HG03280 (cell line): ENCODE data around the gene NEO1.

Experiments used
- ATAC-seq: cut with Tn5 transposase; IDR thresholded peaks from one replicate; pipeline ENCODE4 v1.9.1; 2021; ENCODE audit warnings: mild to moderate bottlenecking, moderate library complexity; ENCODE audit not compliant: unreplicated experiment

The NEO1 gene

DNA sequence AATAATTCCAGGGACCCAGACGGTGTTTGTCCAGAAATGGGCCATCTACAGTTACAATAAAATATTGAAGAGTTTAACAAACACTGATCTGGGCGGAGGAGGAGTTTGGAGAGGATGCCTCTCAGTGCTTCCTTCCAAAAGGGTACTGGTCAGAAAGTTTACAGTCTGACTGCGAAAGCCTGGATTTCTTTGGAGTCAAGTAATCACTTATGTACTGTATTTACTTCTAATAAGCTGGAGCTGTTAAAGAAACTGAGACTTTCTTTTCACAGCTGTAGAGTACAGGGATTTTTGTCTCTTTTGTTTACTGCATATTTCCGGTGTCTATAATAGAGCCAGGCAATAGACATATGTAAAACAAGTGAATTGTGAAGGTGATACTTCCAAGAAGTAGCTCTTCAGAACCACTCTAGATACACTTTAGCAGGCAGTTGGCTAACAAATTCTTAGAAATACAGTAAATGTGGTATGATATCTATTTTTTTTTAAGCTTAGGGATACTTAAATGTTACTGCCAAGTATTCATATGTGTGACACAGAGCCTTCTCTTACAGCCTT, 22.1 kb upstream of the NEO1 start:
- no peak for ATAC-seq

- ATAC-seq, result no peak
Measured at GRCh38 chr15:73031648-73032047, 20.6 kb upstream of the NEO1 start.

DNA sequence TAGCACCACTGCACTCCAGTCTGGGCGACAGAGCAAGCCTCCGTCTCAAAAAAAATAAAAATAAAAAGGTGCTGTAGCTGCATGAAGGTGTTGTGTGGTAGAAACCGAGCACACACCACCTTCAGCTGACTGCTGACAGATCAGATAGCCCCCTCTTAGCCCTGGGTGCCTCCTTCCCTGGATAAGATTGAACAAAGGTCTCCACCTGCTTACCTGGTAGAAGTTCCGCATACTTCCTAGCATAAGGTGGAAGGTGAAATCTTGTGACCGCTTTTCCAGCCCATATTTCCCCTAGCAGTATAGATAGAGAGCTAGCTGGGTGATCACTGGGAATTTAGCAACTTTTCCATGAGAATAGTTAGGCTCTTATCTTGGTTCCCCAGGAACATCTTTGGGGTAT, 18.7 kb upstream of the NEO1 start:
- ATAC-seq, result no peak

- no peak for ATAC-seq
Measured at GRCh38 chr15:73034221-73034620, 18.0 kb upstream of the NEO1 start.

GRCh38 chr15:73035221-73035620, 17.0 kb upstream of the NEO1 start:
- no peak for ATAC-seq

DNA sequence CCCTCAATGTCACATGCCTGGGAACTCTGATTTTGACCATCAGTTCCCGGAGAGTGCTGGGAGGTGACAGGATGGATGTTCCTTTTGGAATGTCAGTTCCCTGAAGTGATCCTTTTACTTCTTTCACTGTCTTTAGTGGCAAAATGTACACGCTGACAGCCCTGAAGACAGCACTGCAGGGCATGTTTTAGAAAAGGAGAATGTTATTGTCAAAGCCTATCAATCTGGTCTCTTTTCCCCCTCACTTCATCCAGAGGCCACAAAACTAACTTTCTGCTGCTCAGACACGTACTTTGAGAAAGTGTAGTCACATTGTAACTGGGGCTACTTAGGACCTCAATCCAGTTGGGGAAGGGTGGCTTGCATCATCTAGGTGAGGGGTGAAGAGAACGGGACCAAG, 14.0 kb upstream of the NEO1 start:
- no peak for ATAC-seq

DNA sequence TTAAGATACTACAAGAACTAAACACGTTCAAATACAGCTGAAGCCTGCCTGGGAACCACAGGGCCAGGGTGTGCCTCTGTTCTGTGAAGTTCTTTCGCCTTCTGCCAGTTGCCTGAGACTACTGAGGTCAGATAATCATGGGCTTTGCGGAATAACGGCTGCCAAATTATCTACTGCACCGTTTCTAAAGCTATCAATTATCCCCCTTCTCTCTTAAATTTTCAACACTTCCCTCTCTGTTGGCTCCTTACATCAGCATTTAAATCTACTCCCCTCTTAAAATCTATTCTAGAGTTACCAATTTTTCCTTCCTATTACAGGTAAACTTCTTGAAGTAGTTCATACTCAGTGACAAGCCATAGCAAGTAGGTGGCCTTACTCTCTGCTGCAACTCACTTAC, 6.2 kb upstream of the NEO1 start:
- no peak for ATAC-seq

DNA sequence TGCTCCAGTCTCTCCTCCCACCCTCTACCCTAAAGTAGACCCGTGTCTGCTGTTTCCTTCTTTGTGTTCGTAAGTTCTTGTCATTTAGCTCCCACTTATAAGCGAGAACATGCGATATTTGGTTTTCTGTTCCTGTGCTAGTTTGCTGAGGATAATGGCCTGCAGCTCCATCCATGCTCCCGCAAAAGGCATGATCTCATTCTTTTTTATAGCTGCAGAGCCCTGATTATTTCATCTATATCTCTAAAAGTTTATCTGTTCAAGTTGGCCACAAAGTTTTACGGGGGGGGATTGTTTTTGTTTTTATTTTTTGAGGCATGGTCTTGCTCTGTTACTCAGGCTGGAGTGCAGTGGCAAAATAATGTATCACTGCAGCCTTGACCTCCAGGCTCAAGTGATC, 4.4 kb upstream of the NEO1 start:
- no peak for ATAC-seq

- ATAC-seq, result no peak
Measured at GRCh38 chr15:73048624-73049295, 3.5 kb upstream of the NEO1 start.

GRCh38 chr15:73049564-73050215, 2.6 kb upstream of the NEO1 start:
- no peak for ATAC-seq

- no peak for ATAC-seq
Measured at GRCh38 chr15:73050561-73051295, 1.5 kb upstream of the NEO1 start.

GRCh38 chr15:73051391-73051806, 864 bp upstream of the NEO1 start:
- no peak for ATAC-seq

- ATAC-seq, result peak; percentile 47
Measured at GRCh38 chr15:73052653-73053397, 562 bp downstream of the NEO1 start.

- ATAC-seq, result no peak
Measured at GRCh38 chr15:73053398-73053723, 1.1 kb downstream of the NEO1 start.

DNA sequence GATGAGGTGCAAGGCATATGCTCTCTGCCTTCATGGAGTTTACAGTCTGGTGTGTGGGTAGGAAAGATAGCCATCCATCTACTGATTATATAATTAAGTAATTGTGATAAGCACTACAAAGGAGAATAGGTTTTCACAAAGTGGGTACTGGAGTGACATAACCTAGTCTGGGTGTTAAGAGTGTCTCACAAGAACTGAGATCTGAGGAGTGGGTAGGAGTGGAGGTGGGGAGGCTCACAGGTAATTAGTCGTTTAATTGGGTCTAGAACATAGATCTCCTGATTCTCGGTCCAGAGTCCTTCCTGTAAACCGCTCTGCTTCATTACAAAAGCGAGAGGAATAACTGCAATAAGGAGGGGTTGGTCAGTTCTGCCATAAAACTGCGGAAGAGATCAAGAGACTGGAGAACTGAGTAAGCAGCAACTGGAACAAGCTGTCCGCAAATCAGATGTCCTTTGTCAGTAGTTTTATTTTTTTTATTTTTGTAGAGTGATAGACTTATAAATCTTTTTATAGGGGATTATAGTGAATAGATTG, 2.2 kb downstream of the NEO1 start:
- no peak for ATAC-seq

- ATAC-seq, result no peak
Measured at GRCh38 chr15:73056460-73056859, 4.2 kb downstream of the NEO1 start.

- no peak for ATAC-seq
Measured at GRCh38 chr15:73058437-73058836, 6.2 kb downstream of the NEO1 start.

DNA sequence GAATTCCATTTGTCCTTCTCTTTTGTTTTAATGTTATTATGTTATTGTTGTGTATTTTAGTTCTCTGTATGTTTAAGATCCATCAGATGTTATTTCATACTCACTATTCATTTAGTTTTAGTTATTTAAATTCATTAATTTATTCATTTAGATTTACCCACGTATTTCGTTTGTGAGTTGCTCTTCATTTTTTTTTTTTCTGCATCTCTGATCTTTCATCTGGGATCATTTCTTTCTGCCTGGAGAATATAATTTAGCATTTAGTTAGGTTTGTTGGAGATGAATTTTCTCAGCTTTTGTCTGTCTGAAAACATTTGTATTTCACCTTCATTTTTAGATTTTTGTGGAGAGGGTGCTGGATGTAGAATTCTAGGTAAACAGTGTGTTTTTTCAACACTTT, 12.9 kb downstream of the NEO1 start:
- no peak for ATAC-seq

DNA sequence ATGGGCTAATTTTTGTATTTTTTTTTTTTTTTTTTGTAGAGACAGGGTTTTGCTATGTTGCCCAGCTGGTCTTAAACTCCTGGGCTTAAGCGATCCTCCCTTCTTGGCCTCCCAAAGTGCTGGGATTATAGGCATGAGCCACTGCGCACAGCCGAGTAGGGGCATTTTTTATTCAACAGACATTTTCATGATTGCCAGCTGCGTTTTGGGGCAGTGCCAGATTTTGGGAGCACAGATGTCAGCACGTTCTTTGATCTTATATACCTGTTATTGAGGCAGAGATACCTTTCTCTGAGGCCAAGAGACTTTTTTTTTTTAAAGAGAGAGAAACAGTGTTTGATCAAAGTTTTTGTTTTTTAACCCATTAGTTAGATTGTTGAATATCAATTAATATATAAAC, 16.8 kb downstream of the NEO1 start:
- ATAC-seq, result no peak

DNA sequence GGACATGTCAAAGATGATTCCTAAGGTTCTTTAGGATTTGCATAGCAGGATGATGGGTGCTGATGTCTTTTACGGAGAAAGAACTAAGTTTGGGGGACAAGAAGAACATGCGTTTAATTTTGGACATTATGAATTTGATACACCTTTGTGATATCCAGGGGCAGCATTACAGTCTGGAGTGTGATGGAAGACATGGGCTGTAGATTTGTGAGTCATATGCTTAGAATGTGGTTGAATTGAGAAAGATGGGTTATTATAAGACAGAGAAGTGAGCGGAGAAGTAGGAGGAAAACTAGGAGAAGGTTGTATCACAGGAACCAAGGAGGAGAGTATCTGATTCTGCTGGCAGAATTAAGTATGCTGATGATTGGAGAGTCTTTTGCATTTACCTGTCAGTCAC, 20.6 kb downstream of the NEO1 start:
- ATAC-seq, result no peak

DNA sequence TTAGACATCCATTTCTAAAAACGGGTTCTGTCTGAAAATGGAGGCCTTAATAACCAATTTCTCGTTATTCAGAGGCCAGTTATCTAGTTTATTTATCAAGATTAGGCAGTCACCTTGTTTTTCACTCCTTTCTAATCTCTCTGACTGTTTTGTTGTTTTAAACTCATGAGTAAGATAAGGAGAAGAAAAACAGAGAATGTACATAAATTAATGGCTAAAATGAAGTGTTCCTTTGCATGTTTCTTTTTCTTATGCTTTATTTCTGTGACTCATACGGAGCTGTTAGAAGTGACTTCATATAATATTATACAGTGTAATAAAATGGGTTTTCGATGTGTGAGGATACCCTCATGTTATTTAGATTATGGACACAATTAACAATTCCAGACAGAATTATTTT, 22.0 kb downstream of the NEO1 start:
- ATAC-seq, result no peak
